ENCODE data around the gene CUX1. TPM values are rescaled to one million over a fixed set of nuclear protein-coding genes. Genes with fewer than 3 reads are reported as not detected.

The CUX1 gene
- total RNA-seq, 2 experiments from 2014 or later, result 35.6 to 38.0 TPM

- no peaks in the 10 kb centered on the region for H3K27me3 ChIP-seq (ENCODE audit: control insufficient read depth in 1 of 2, insufficient read depth in 2 of 2, low read length in 2 of 2)
- Mint-ChIP-seq H3K27ac (no peak overlapping the region), H3K36me3 (ENCODE audit: low read depth) (peaks cover 34% of the 10 kb centered on the region), H3K9me3 (no peaks in the 10 kb centered on the region), H3K27me3 (no peaks in the 10 kb centered on the region), H3K4me3 (no peak overlapping the region), H3K4me1 (ENCODE audit: low read depth) (no peaks in the 10 kb centered on the region)
- TF ChIP-seq CTCF (IDR thresholded peaks at IDR 0.05), result no peak
- CTCF ChIA-PET, result no interaction called here
- H3K4me1 ChIP-seq (ENCODE audit: insufficient read depth, low read length), result no peaks in the 10 kb centered on the region
- no peak overlapping the region for H3K4me3 ChIP-seq (ENCODE audit: low read length)
- DNase-seq, result no peak
- intact Hi-C loops (cut with DNase I, micrococcal nuclease), result no loop called here
- POLR2A ChIA-PET, result no interaction called here
- H3K36me3 ChIP-seq (ENCODE audit: insufficient read depth, low read length), result peaks cover 19% of the 10 kb centered on the region
- no peaks in the 10 kb centered on the region for H3K9me3 ChIP-seq (ENCODE audit: control insufficient read depth in 1 of 2, insufficient read depth in 1 of 2, low read length in 2 of 2)
- H3K27ac ChIP-seq (ENCODE audit: low read depth in 1 of 2, low read length in 2 of 2), result no peak overlapping the region
- no peak for ATAC-seq (ENCODE audit: poor library complexity)
Observed at GRCh38 chr7:102099474-102099873, 282.0 kb downstream of the CUX1 start.

- H3K27ac Mint-ChIP-seq, result no peak overlapping the region
- no peak for DNase-seq
- ChIA-PET CTCF (no interaction called here), POLR2A (no interaction called here)
- Histone ChIP-seq H3K27ac (ENCODE audit: low read depth in 1 of 2, low read length in 2 of 2) (no peak overlapping the region), H3K36me3 (ENCODE audit: insufficient read depth, low read length) (peaks cover 25% of the 10 kb centered on the region), H3K4me3 (ENCODE audit: low read length) (no peak overlapping the region), H3K27me3 (ENCODE audit: control insufficient read depth in 1 of 2, insufficient read depth in 2 of 2, low read length in 2 of 2) (no peaks in the 10 kb centered on the region), H3K9me3 (ENCODE audit: control insufficient read depth in 1 of 2, insufficient read depth in 1 of 2, low read length in 2 of 2) (no peaks in the 10 kb centered on the region), H3K4me1 (ENCODE audit: insufficient read depth, low read length) (no peaks in the 10 kb centered on the region)
- intact Hi-C loops (cut with DNase I, micrococcal nuclease), result no loop called here
- no peaks in the 10 kb centered on the region for H3K4me1 Mint-ChIP-seq (ENCODE audit: low read depth)
- no peaks in the 10 kb centered on the region for H3K27me3 Mint-ChIP-seq
- TF ChIP-seq CTCF (IDR thresholded peaks at IDR 0.05), result no peak
- H3K4me3 Mint-ChIP-seq, result no peak overlapping the region
- no peak for ATAC-seq (ENCODE audit: poor library complexity)
- peaks cover 46% of the 10 kb centered on the region for H3K36me3 Mint-ChIP-seq (ENCODE audit: low read depth)
- no peaks in the 10 kb centered on the region for H3K9me3 Mint-ChIP-seq
Observed at GRCh38 chr7:102101111-102101551, 283.7 kb downstream of the CUX1 start.

- Histone ChIP-seq H3K4me1 (ENCODE audit: insufficient read depth, low read length) (no peaks in the 10 kb centered on the region), H3K9me3 (ENCODE audit: control insufficient read depth in 1 of 2, insufficient read depth in 1 of 2, low read length in 2 of 2) (no peaks in the 10 kb centered on the region), H3K27ac (ENCODE audit: low read depth in 1 of 2, low read length in 2 of 2) (no peak overlapping the region), H3K27me3 (ENCODE audit: control insufficient read depth in 1 of 2, insufficient read depth in 2 of 2, low read length in 2 of 2) (no peaks in the 10 kb centered on the region), H3K4me3 (ENCODE audit: low read length) (no peak overlapping the region), H3K36me3 (ENCODE audit: insufficient read depth, low read length) (peaks cover 31% of the 10 kb centered on the region)
- no peak for TF ChIP-seq CTCF (IDR thresholded peaks at IDR 0.05)
- H3K4me3 Mint-ChIP-seq, result no peak overlapping the region
- ChIA-PET POLR2A (no interaction called here), CTCF (no interaction called here)
- DNase-seq (no peak), ATAC-seq (ENCODE audit: poor library complexity) (no peak)
- H3K9me3 Mint-ChIP-seq, result no peaks in the 10 kb centered on the region
- peaks cover 54% of the 10 kb centered on the region for H3K36me3 Mint-ChIP-seq (ENCODE audit: low read depth)
- intact Hi-C loops (cut with DNase I, micrococcal nuclease), result no loop called here
- no peaks in the 10 kb centered on the region for H3K27me3 Mint-ChIP-seq
- no peaks in the 10 kb centered on the region for H3K4me1 Mint-ChIP-seq (ENCODE audit: low read depth)
- H3K27ac Mint-ChIP-seq, result no peak overlapping the region
Observed at GRCh38 chr7:102101926-102102325, 284.5 kb downstream of the CUX1 start.
